ENCODE measurements around the gene TSPAN2.

GRCh38 chr1:115021145-115021544 lies 68.2 kb downstream of the TSPAN2 start:
- TF ChIP-seq GATA3 (IDR thresholded peaks at IDR 0.05; ENCODE audit: low read depth, low read length) (no peak), GATA2 (IDR thresholded peaks at IDR 0.05; ENCODE audit: low read depth, low read length) (no peak)

All from SH-SY5Y (cell line).